Suprapubic skin (tissue), 3 donors: ENCODE data around the gene SLC43A1.

Experiments used
- EP300 ChIP-seq: sonication (generic); formaldehyde crosslinking; IDR thresholded peaks from one replicate; pipeline ENCODE4 v1.6.1; 2017; ENCODE audit warnings: antibody characterized with exemption
- POLR2A ChIP-seq, 2 donors: fragments of 450-650 bp; IDR thresholded peaks; one replicate each; pipeline ENCODE4 v1.6.1; 2017; ENCODE audit warnings: antibody characterized with exemption in 2 of 2, mild to moderate bottlenecking in 2 of 2, moderate library complexity in 2 of 2
- TF ChIP-seq, protein P1 (sequence below), 2 donors: fragments of 200-600 bp in 1 of 2; fragments of 450-650 bp in 1 of 2; sonication (generic) in 1 of 2; IDR thresholded peaks; one replicate each; pipeline ENCODE4 v1.5.1; 2016 to 2019; ENCODE audit warnings: antibody characterized with exemption in 2 of 2, mild to moderate bottlenecking in 1 of 2, moderate library complexity in 1 of 2

DNA sequence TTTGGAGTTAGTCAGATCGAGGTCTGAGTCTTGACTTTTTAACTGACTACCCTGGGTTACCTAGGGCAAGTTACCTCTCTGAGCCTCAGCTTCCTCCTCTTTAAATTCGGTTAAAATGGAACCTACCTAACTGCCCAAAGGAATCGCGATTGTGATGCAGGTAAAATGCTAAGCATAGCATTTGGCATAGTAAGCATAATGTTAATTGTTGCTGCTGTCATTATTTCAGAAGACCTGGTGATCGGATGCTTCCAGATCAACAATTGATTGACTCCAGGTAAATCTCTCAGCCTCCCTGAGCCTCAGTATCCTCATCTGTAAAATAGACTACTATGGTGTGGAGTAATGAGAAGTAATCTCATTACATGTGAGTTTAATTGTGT is 550 bp upstream of the SLC43A1 start:
- TF ChIP-seq, protein P1, sequence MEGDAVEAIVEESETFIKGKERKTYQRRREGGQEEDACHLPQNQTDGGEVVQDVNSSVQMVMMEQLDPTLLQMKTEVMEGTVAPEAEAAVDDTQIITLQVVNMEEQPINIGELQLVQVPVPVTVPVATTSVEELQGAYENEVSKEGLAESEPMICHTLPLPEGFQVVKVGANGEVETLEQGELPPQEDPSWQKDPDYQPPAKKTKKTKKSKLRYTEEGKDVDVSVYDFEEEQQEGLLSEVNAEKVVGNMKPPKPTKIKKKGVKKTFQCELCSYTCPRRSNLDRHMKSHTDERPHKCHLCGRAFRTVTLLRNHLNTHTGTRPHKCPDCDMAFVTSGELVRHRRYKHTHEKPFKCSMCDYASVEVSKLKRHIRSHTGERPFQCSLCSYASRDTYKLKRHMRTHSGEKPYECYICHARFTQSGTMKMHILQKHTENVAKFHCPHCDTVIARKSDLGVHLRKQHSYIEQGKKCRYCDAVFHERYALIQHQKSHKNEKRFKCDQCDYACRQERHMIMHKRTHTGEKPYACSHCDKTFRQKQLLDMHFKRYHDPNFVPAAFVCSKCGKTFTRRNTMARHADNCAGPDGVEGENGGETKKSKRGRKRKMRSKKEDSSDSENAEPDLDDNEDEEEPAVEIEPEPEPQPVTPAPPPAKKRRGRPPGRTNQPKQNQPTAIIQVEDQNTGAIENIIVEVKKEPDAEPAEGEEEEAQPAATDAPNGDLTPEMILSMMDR (IDR thresholded peaks at IDR 0.05), result no peak
- TF ChIP-seq POLR2A (IDR thresholded peaks at IDR 0.05) (no peak), EP300 (no peak)
